ENCODE measurements around the gene TTC23L. TPM values are rescaled to one million over a fixed set of nuclear protein-coding genes. Genes with fewer than 3 reads are reported as not detected.

The TTC23L gene
- total RNA-seq, 4 donors from 2014 or later, result not detected

GRCh38 chr5:34924462-34924765 is 85.5 kb downstream of the TTC23L start:
- Histone ChIP-seq H3K9me3 (no peaks in the 10 kb centered on the region), H3K36me3 (peaks cover 0 to 59% (median 0%) of the 10 kb centered on the region in 3 donors), H3K27ac (no peak overlapping the region), H3K27me3 (no peaks in the 10 kb centered on the region), H3K4me3 (no peak overlapping the region), H3K4me1 (peaks cover 0 to 6% (median 0%) of the 10 kb centered on the region in 4 donors)
- TF ChIP-seq POLR2A (IDR thresholded peaks at IDR 0.05) (no peak), CTCF (IDR thresholded peaks at IDR 0.05) (no peak)
- no peak for DNase-seq

GRCh38 chr5:34926318-34926888 is 87.4 kb downstream of the TTC23L start:
- H3K4me3 ChIP-seq, result no peak overlapping the region
- H3K36me3 ChIP-seq, result peaks cover 0 to 48% (median 0%) of the 10 kb centered on the region in 3 donors
- no peak for TF ChIP-seq CTCF (IDR thresholded peaks at IDR 0.05)
- TF ChIP-seq POLR2A (IDR thresholded peaks at IDR 0.05), result no peak
- H3K27me3 ChIP-seq, result no peaks in the 10 kb centered on the region
- DNase-seq, result no peak
- no peaks in the 10 kb centered on the region for H3K9me3 ChIP-seq
- no peak overlapping the region for H3K27ac ChIP-seq
- peaks cover 0 to 16% (median 5%) of the 10 kb centered on the region in 4 donors for H3K4me1 ChIP-seq

- Histone ChIP-seq H3K4me1 (peaks cover 0 to 23% (median 6%) of the 10 kb centered on the region in 4 donors), H3K27me3 (no peaks in the 10 kb centered on the region), H3K4me3 (no peak overlapping the region), H3K9me3 (no peaks in the 10 kb centered on the region), H3K36me3 (peaks cover 0 to 34% (median 0%) of the 10 kb centered on the region in 3 donors), H3K27ac (no peak overlapping the region)
- TF ChIP-seq CTCF (IDR thresholded peaks at IDR 0.05), result no peak
- no peak for TF ChIP-seq POLR2A (IDR thresholded peaks at IDR 0.05)
- no peak for DNase-seq
These were observed 88.8 kb downstream of the TTC23L start for GRCh38 chr5:34927785-34928184.

GRCh38 chr5:34928267-34928666 is 89.3 kb downstream of the TTC23L start:
- Histone ChIP-seq H3K27ac (no peak overlapping the region), H3K4me3 (peak overlapping the region in 1 of 4 donors; percentile 92), H3K9me3 (no peaks in the 10 kb centered on the region), H3K4me1 (peaks cover 0 to 22% (median 6%) of the 10 kb centered on the region in 4 donors), H3K36me3 (peaks cover 0 to 29% (median 0%) of the 10 kb centered on the region in 3 donors), H3K27me3 (no peaks in the 10 kb centered on the region)
- no peak for DNase-seq
- TF ChIP-seq CTCF (IDR thresholded peaks at IDR 0.05) (no peak), POLR2A (IDR thresholded peaks at IDR 0.05) (no peak)

- no peaks in the 10 kb centered on the region for H3K27me3 ChIP-seq
- peak within 1 kb of the TSS; percentile 90 to 98 (median 96) for H3K27ac ChIP-seq
- H3K36me3 ChIP-seq, result peaks cover 0 to 28% (median 0%) of the 10 kb centered on the region in 3 donors
- peak within 1 kb of the TSS; percentile 83 to 94 (median 92) for H3K4me3 ChIP-seq
- TF ChIP-seq POLR2A (IDR thresholded peaks at IDR 0.05), result no peak
- no peak for TF ChIP-seq CTCF (IDR thresholded peaks at IDR 0.05)
- DNase-seq, result peak; percentile 96 to 99 (median 99)
- H3K9me3 ChIP-seq, result no peaks in the 10 kb centered on the region
- peaks cover 0 to 17% (median 6%) of the 10 kb centered on the region in 4 donors for H3K4me1 ChIP-seq
These were observed 90.3 kb downstream of the TTC23L start, which contains the start of gene DNAJC21 for GRCh38 chr5:34929134-34929719. DNAJC21 (plus strand) TSS chr5:34929559; CDS start chr5:34929820, 261 bp downstream.
